Caco-2 (cell line): ENCODE measurements around the gene ARHGAP24. TPM values are rescaled to one million over a fixed set of nuclear protein-coding genes. Genes with fewer than 3 reads are reported as not detected.

ENCODE experiments used
- BruUV-seq: library from RNA; stranded (reverse); fragments of 400-500 nt; replicated peaks from 2 replicates; lab custom pipeline; 2021; lab: Mats Ljungman, UMichigan
- CTCF ChIA-PET: fragments of 300-600 bp; sonication (Branson Sonifier 250); formaldehyde crosslinking; loops from one replicate; lab custom pipeline; 2022; ENCODE audit warnings: antibody characterized with exemption; lab: Charles Lee
- POLR2A ChIA-PET: fragments of 300-600 bp; sonication (Branson Sonifier 250); formaldehyde crosslinking; loops from one replicate; lab custom pipeline; 2022; ENCODE audit warnings: antibody characterized with exemption; lab: Charles Lee
- DNase-seq, 2 experiments: peaks; one replicate each; pipeline versions ENCODE4 v3.0.0 to v3.0.0-alpha.2; 2020 to 2022
- H3K27me3 ChIP-seq: replicated peaks from 2 replicates; pipeline ENCODE4 v1.6.0; 2011; ENCODE audit warnings: low read length; ENCODE audit not compliant: control insufficient read depth, insufficient read depth
- H3K36me3 ChIP-seq: 2 replicates; pipeline ENCODE4 v1.5.1; 2011; ENCODE audit warnings: low read length; ENCODE audit not compliant: control insufficient read depth, insufficient read depth
- H3K4me1 ChIP-seq: fragments of 250-450 bp; sonication (Bioruptor Pico); 2 replicates; pipeline ENCODE4 v1.5.1; 2020; ENCODE audit warnings: mild to moderate bottlenecking
- H3K4me3 ChIP-seq: 2 replicates; pipeline ENCODE4 v1.5.1; 2011; ENCODE audit warnings: low read depth, mild to moderate bottlenecking, control low read depth, low read length
- H3K9me3 ChIP-seq: fragments of 250-450 bp; sonication (Bioruptor Pico); 2 replicates; pipeline ENCODE4 v1.5.1; 2020; ENCODE audit warnings: mild to moderate bottlenecking, moderate library complexity
- H3K27ac Mint-ChIP-seq: one replicate; pipeline ENCODE4 v1.8.0; 2022; ENCODE audit warnings: mixed read lengths; ENCODE audit not compliant: unreplicated experiment
- H3K27me3 Mint-ChIP-seq: one replicate; pipeline ENCODE4 v1.8.0; 2022; ENCODE audit warnings: mixed read lengths; ENCODE audit not compliant: insufficient read depth, unreplicated experiment
- H3K36me3 Mint-ChIP-seq: one replicate; pipeline ENCODE4 v1.8.0; 2022; ENCODE audit warnings: mild to moderate bottlenecking, mixed read lengths; ENCODE audit not compliant: insufficient read depth, unreplicated experiment
- H3K4me1 Mint-ChIP-seq: one replicate; pipeline ENCODE4 v1.8.0; 2022; ENCODE audit warnings: low read depth, mixed read lengths; ENCODE audit not compliant: unreplicated experiment
- H3K4me3 Mint-ChIP-seq: one replicate; pipeline ENCODE4 v1.8.0; 2022; ENCODE audit warnings: mild to moderate bottlenecking, moderate library complexity, mixed read lengths; ENCODE audit not compliant: unreplicated experiment
- H3K9me3 Mint-ChIP-seq: one replicate; pipeline ENCODE4 v1.8.0; 2022; ENCODE audit warnings: mixed read lengths; ENCODE audit not compliant: unreplicated experiment
- intact Hi-C: fragments of 100-400 bp; cut with micrococcal nuclease; formaldehyde crosslinking; loops from one replicate; pipeline ENCODE4 v1.10.0; 2022; ENCODE audit not compliant: unreplicated experiment
- total RNA-seq: library from RNA; stranded (reverse); gene quantifications from 2 replicates; pipeline ENCODE4 v1.2.3, GENCODE V29; 2022
- TF ChIP-seq, protein P1 (sequence below), 2 experiments: fragments of 200-600 bp in 1 of 2; IDR thresholded peaks; 1 replicate in 1 of 2; 2 replicates in 1 of 2; pipeline versions ENCODE4 v1.5.1 to v1.8.0; 2011 to 2022; ENCODE audit warnings: antibody characterized with exemption in 1 of 2, control low read depth in 1 of 2, inconsistent platforms in 1 of 2, low read depth in 1 of 2, low read length in 1 of 2, mild to moderate bottlenecking in 1 of 2, moderate library complexity in 1 of 2; ENCODE audit not compliant: insufficient read depth in 1 of 2, severe bottlenecking in 1 of 2, unreplicated experiment in 1 of 2

ARHGAP24 gene
- total RNA-seq, 1 experiment from 2014 or later, result 2.8 TPM

DNA sequence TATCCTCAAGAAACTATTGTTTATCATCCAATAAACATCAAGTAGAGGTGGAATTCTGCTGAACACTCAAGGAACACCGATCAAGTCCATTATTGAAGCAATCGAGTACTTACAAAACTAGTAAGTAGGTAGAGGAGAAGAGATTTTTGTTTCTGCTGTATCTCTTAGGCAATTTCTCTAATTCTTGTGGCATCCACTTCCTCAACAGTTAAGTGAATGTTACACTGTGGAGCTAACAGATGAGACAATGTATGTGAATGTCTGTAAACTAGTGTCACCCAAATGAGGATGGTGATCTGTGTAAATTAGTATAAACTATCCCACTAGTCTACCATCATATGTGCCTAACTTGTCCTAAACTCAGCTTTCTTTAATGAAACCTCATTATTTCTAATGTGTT is 261.6 kb downstream of the ARHGAP24 start:
- Histone ChIP-seq H3K9me3 (no peaks in the 10 kb centered on the region; the same call in 1 of the 2 replicates), H3K27me3 (no peaks in the 10 kb centered on the region), H3K36me3 (no peaks in the 10 kb centered on the region), H3K4me1 (no peaks in the 10 kb centered on the region), H3K4me3 (no peak overlapping the region)
- Mint-ChIP-seq H3K4me3 (no peak overlapping the region), H3K27ac (no peak overlapping the region), H3K36me3 (no peaks in the 10 kb centered on the region), H3K27me3 (peaks cover 12% of the 10 kb centered on the region), H3K9me3 (no peaks in the 10 kb centered on the region), H3K4me1 (no peaks in the 10 kb centered on the region)
- POLR2A ChIA-PET, result no interaction called here
- CTCF ChIA-PET, result no interaction called here
- TF ChIP-seq, protein P1, sequence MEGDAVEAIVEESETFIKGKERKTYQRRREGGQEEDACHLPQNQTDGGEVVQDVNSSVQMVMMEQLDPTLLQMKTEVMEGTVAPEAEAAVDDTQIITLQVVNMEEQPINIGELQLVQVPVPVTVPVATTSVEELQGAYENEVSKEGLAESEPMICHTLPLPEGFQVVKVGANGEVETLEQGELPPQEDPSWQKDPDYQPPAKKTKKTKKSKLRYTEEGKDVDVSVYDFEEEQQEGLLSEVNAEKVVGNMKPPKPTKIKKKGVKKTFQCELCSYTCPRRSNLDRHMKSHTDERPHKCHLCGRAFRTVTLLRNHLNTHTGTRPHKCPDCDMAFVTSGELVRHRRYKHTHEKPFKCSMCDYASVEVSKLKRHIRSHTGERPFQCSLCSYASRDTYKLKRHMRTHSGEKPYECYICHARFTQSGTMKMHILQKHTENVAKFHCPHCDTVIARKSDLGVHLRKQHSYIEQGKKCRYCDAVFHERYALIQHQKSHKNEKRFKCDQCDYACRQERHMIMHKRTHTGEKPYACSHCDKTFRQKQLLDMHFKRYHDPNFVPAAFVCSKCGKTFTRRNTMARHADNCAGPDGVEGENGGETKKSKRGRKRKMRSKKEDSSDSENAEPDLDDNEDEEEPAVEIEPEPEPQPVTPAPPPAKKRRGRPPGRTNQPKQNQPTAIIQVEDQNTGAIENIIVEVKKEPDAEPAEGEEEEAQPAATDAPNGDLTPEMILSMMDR (IDR thresholded peaks at IDR 0.05; ENCODE audit: insufficient read depth in 1 of 2, low read depth in 1 of 2, low read length in 1 of 2, severe bottlenecking in 1 of 2, unreplicated experiment in 1 of 2), result no peak
- intact Hi-C loops, result no loop called here
- no peak for DNase-seq
- no TSS peak for BruUV-seq

DNA sequence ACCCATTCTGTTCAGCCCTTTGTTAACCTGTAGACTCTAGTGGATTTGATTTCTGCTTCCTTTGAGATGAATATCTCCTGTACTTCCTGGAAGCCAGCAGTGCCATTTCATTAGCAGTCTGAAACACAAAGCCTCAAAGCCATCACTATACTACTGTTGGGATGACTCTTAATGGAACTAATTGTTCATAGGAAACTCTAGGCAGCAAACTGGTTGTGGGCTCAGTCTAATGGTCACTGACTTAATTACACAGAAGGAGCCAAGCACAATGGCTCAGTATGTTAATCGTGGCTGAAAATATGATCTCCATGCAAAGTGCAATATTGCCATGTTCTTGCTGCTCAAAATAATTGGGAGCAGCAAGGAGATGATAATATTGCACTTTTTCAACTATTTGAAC is 262.3 kb downstream of the ARHGAP24 start:
- Mint-ChIP-seq H3K4me1 (no peaks in the 10 kb centered on the region), H3K9me3 (no peaks in the 10 kb centered on the region), H3K36me3 (no peaks in the 10 kb centered on the region), H3K27me3 (peaks cover 16% of the 10 kb centered on the region), H3K4me3 (no peak overlapping the region), H3K27ac (no peak overlapping the region)
- TF ChIP-seq, protein P1 (IDR thresholded peaks at IDR 0.05; ENCODE audit: insufficient read depth in 1 of 2, low read depth in 1 of 2, low read length in 1 of 2, severe bottlenecking in 1 of 2, unreplicated experiment in 1 of 2), result no peak
- intact Hi-C loops, result no loop called here
- no peaks in the 10 kb centered on the region for H3K36me3 ChIP-seq
- no peaks in the 10 kb centered on the region; the same call in 1 of the 2 replicates for H3K9me3 ChIP-seq
- BruUV-seq, result no TSS peak
- H3K27me3 ChIP-seq, result no peaks in the 10 kb centered on the region
- no peak overlapping the region for H3K4me3 ChIP-seq
- CTCF ChIA-PET, result no interaction called here
- DNase-seq, result no peak
- POLR2A ChIA-PET, result no interaction called here
- no peaks in the 10 kb centered on the region for H3K4me1 ChIP-seq

- no peaks in the 10 kb centered on the region; the same call in 1 of the 2 replicates for H3K9me3 ChIP-seq
- no peak for DNase-seq
- Mint-ChIP-seq H3K9me3 (no peaks in the 10 kb centered on the region), H3K36me3 (no peaks in the 10 kb centered on the region), H3K4me3 (no peak overlapping the region), H3K27me3 (peaks cover 19% of the 10 kb centered on the region), H3K27ac (no peak overlapping the region), H3K4me1 (no peaks in the 10 kb centered on the region)
- H3K4me3 ChIP-seq, result no peak overlapping the region
- TF ChIP-seq, protein P1 (IDR thresholded peaks at IDR 0.05; ENCODE audit: insufficient read depth in 1 of 2, low read depth in 1 of 2, low read length in 1 of 2, severe bottlenecking in 1 of 2, unreplicated experiment in 1 of 2), result no peak
- POLR2A ChIA-PET, result no interaction called here
- no peaks in the 10 kb centered on the region for H3K36me3 ChIP-seq
- no peaks in the 10 kb centered on the region for H3K27me3 ChIP-seq
- intact Hi-C loops, result no loop called here
- no peaks in the 10 kb centered on the region for H3K4me1 ChIP-seq
- CTCF ChIA-PET, result no interaction called here
- no TSS peak for BruUV-seq
These were observed 263.8 kb downstream of the ARHGAP24 start for GRCh38 chr4:85738721-85739120.
